ENCODE data around the gene TCAP.
A peak's percentile ranks its signal among the peaks of the same experiment; 100 is the strongest.
"Not testable (repeated sequence)": the region's sequence is repeated elsewhere in the genome, so short reads cannot be mapped to it uniquely, and the experiment has no call there.

Gene TCAP

DNA sequence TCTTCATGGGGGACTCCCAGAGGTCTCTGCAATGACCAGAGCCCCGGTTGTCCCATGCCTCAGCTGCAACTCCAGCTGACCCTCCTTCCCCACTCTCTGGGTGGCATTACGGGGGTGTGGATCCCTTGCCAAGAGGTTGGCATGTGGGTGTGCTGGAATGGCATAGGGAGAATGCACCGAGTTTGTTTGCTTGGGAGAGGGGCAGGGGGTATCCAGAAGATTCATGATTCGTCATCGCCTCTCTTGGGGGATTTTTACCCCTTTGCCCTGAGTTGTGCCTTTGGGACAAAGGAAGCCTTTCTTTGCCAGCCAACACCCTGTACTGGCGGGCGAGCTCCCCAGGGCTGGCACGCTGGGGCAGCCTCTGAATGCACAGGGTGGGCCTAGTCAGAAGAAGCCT is 41.2 kb downstream of the TCAP start:
- DNase-seq, result no peak

DNA sequence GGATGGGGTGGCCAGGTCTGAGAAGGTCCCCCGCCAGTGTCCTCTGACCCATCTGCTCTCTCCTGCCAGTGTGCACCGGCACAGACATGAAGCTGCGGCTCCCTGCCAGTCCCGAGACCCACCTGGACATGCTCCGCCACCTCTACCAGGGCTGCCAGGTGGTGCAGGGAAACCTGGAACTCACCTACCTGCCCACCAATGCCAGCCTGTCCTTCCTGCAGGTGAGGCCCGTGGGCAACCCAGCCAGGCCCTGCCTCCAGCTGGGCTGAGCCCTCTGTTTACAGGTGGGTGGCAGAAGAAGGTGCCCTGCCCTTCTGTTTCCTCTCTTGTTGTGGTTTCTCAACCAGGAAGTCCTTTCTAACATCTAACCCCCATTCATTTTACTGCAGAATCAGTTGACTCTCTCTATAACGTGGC is 41.8 kb downstream of the TCAP start:
- peak; percentile 52 for DNase-seq

DNA sequence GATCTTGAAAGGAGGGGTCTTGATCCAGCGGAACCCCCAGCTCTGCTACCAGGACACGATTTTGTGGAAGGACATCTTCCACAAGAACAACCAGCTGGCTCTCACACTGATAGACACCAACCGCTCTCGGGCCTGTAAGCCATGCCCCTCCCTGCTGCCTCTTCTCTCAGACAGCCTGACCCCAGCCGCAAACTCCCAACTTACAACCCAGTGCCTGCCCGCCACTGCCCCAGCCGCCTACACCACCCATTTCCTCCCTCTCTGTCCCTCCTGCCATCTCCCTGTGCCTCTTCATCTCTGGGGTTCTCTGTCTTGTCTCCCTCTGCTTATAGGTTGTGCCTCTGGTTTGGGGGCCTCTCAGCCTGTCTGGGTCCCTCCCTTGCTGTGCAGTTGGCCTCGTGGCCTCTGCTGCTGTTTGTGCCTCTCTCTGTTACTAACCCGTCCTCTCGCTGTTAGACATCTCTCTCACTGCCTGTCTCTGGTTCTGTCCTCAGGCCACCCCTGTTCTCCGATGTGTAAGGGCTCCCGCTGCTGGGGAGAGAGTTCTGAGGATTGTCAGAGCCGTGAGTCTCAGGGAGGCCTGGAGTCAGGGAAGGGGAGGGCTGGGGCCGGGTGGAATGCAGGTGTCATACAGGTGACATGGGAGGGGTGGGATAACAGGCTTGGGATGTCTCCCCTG is 44.3 kb downstream of the TCAP start:
- no peak for DNase-seq

DNA sequence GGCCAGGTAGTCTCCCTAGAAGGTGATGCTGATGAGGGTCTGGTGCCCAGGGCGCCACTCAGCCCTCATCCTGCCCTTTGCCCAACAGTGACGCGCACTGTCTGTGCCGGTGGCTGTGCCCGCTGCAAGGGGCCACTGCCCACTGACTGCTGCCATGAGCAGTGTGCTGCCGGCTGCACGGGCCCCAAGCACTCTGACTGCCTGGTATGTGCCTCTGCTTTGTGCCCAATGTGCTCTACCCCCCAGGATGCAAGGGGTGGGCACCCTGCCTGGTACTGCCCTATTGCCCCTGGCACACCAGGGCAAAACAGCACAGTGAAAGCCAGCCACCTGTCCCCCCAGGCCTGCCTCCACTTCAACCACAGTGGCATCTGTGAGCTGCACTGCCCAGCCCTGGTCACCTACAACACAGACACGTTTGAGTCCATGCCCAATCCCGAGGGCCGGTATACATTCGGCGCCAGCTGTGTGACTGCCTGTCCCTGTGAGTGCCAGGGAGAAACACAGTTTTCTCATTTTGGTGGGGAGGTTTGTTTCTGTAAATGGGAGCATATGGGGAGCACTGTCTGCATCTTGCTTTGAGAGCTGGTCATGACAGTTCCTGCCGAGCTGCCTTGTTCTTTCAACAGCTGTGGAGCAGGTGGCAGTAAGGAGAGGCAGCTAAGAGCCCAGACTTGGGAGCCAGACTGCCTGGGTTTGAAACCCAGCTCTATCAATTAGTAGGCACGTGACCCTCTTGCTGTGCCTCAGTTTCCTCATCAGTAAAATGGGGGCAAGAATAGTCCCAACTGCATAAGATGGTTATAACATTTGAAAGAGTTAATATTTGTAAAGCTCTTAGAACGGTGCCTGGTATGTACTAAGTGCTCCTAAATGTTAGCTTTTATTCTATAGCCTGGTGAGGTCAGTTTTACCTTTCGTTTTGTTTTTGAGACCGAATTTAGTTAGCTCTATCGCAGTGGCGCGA is 45.1 kb downstream of the TCAP start:
- no peak for DNase-seq

DNA sequence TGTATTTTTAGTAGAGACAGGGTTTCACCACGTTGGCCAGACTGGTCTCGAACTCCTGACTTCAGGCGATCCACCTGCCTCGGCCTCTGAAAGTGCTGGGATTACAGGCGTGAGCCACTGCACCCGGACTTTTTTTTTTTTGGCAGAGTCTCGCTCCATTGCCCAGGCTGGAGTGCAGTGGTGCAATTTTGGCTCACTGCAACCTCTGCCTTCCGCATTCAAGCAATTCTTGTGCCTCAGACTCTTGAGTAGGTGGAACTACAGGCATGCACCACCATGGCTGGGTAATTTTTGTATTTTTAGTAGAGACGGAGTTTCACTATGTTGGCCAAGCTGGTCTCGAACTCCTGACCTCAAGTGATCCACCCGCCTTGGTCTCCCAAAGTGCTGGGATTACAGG is 45.9 kb downstream of the TCAP start:
- DNase-seq, result not testable (repeated sequence)

DNA sequence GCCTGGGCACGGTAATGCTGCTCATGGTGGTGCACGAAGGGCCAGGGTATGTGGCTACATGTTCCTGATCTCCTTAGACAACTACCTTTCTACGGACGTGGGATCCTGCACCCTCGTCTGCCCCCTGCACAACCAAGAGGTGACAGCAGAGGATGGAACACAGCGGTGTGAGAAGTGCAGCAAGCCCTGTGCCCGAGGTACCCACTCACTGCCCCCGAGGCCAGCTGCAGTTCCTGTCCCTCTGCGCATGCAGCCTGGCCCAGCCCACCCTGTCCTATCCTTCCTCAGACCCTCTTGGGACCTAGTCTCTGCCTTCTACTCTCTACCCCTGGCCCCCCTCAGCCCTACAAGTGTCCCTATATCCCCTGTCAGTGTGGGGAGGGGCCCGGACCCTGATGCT is 46.7 kb downstream of the TCAP start:
- DNase-seq, result no peak

DNA sequence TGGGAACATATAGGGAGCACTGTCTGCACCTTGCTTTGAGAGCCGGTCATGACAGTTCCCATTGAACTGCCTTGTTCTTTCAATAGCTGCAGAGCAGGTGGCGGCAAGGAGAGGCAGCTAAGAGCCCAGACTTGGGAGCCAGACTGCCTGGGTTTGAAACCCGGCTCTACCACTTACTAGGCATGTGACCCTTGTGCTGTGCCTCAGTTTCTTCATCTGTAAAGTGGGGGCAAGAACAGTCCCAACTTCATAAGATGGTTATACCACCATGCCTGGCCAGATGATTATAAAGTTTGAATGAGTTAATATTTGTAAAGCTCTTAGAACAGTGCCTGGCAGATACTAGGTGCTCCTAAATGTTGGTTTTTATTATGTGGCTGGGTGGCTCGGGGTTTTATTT is 49.1 kb downstream of the TCAP start:
- DNase-seq, result no peak

DNA sequence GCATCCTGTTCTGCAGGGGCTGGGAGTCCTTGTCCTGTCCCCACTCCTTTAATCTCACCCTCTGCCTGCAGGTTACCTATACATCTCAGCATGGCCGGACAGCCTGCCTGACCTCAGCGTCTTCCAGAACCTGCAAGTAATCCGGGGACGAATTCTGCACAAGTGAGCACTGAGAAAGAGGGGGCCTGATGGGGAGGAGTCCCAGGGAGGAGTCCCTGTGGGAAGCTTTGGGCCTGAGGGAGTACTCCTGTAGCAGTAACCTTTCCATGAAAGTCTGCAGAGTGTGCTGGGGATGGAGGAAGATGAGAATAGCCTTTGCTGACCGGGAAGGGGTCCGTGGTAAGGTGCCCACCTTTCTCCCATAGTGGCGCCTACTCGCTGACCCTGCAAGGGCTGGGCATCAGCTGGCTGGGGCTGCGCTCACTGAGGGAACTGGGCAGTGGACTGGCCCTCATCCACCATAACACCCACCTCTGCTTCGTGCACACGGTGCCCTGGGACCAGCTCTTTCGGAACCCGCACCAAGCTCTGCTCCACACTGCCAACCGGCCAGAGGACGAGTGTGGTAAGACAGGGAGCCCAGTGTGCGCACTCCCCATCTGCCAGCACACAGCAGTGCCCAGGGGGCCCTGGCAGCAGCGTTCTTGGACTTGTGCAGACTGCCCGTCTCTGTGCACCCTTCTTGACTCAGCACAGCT is 50.4 kb downstream of the TCAP start:
- no peak for DNase-seq
